GM13977 (cell line): ENCODE results near the gene SLC10A7.

Experiments
- DNase-seq: peaks from one replicate; pipeline ENCODE4 v3.0.0; 2012; ENCODE audit warnings: low spot score
- CTCF ChIP-seq: IDR thresholded peaks from 2 replicates; pipeline ENCODE4 v1.5.1; 2012; ENCODE audit warnings: mild to moderate bottlenecking, control low read depth; ENCODE audit not compliant: insufficient read depth; ENCODE audit errors: extremely low read depth, missing control alignments
- in situ Hi-C: fragments of 300-500 bp; cut with MboI; formaldehyde crosslinking; loops from one replicate; pipeline ENCODE4 v1.12.0; 2022; ENCODE audit warnings: low sequenced_read_pairs, low pct_unique_long_range_greater_than_20kb, mixed read lengths, inconsistent platforms; ENCODE audit not compliant: unreplicated experiment

SLC10A7 gene

DNA sequence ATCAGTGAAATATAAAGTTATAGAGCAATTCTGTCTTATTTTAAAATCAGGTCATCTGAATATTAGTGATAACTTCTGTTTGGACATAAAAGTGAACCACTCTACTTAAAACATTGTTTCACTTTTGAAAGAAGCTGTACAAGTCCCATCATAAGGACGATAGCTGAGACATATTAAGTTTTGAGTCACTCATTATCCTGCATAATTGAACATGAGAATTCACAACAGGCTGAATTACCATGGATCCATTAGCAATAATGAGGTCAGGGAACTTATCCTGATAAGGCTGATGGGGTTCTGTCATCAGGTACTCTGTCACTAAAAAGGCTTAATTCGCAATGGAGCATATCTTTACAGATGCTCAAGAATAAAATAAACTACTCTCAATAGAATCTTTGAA, 227.0 kb downstream of the SLC10A7 start:
- TF ChIP-seq CTCF = no peak
- in situ Hi-C loops = no loop called here
- no peak for DNase-seq

DNA sequence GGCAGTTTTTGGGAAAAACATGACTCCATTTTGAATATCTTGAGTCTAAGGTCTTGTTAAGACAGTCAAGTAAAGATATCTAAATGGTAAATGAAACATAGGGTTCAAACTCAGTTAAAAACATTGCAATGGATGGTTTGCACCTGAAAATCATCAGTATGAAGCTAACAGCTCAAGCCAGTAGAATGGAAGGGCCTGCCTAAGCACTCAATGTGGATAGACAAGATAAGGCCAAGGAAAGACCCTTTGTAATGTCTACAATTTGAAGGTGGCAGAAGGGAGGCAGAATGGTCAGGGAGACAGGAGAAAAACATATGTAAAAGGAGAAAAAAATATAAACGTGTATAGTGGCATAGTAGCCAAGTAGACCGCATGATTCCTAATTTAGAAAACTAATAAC, 229.2 kb downstream of the SLC10A7 start:
- in situ Hi-C loops = no loop called here
- DNase-seq = no peak
- TF ChIP-seq CTCF = no peak

DNA sequence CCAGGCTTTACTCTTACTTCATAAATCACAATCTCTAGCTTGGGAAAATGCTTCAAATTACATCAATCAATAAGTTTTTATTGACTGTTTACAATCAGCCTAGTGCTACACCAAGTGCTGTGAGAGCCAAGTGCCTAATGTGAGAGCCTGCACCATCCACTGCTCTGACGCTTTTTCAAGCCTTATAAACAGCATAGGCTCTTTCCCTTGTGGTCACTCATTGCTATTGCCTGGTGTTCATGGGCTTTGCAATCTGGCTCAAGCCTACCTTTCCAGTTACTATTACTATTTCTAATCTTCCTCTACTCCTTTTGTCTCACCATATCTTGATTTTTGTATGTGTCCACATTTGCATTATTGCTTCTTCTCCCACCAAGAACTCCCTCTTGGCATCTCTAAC, 230.4 kb downstream of the SLC10A7 start:
- DNase-seq = no peak
- no peak for TF ChIP-seq CTCF
- in situ Hi-C loops = no loop called here

DNA sequence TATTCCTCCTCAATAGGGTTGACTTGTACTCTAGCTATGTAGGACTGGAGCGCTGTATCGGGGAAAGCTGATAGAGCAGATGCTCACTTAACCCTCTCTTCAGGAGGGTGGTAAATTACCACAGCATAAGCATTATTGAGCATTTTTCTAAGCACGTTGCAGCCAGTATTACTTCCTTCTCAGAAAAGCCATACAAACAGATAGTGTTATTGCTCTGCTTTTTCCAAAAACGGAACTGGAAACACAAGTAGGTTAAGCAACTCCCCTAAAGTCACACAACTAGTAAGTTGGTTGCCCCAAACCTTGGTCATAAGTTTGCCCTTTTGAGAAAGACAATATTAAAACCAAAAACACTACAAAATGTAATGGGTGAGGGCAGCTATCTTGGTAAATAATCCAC, 233.5 kb downstream of the SLC10A7 start:
- no peak for DNase-seq
- no peak for TF ChIP-seq CTCF
- in situ Hi-C loops = no loop called here

GRCh38 chr4:146285037-146285436, 236.7 kb downstream of the SLC10A7 start:
- no peak for DNase-seq
- no peak for TF ChIP-seq CTCF
- in situ Hi-C loops = no loop called here

GRCh38 chr4:146283758-146284651, 237.7 kb downstream of the SLC10A7 start:
- DNase-seq = no peak
- in situ Hi-C loops = no loop called here
- no peak for TF ChIP-seq CTCF
